Measurements from ENCODE around the gene TMEM39B.
"Not testable (repeated sequence)": the region's sequence is repeated elsewhere in the genome, so short reads cannot be mapped to it uniquely, and the experiment has no call there.

DNA sequence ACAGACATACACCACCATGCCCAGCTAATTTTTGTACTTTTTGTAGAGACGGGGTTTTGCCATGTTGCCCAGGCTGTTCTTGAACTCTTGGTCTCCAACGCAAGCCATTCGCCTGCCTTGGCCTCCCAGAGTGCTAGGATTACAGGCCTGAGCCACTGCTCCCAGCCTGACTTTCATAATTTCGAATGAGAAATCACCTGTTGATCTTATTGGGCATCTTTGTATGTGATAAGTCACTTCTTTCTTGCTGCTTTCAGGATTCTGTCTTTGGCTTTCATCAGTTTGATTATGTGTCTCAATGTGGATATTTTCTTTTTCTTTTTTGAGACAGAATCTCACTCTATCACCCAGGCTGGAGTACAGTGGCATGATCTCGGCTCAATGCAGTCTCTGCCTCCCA is 75.1 kb downstream of the TMEM39B start:
- TF ChIP-seq, protein P1, sequence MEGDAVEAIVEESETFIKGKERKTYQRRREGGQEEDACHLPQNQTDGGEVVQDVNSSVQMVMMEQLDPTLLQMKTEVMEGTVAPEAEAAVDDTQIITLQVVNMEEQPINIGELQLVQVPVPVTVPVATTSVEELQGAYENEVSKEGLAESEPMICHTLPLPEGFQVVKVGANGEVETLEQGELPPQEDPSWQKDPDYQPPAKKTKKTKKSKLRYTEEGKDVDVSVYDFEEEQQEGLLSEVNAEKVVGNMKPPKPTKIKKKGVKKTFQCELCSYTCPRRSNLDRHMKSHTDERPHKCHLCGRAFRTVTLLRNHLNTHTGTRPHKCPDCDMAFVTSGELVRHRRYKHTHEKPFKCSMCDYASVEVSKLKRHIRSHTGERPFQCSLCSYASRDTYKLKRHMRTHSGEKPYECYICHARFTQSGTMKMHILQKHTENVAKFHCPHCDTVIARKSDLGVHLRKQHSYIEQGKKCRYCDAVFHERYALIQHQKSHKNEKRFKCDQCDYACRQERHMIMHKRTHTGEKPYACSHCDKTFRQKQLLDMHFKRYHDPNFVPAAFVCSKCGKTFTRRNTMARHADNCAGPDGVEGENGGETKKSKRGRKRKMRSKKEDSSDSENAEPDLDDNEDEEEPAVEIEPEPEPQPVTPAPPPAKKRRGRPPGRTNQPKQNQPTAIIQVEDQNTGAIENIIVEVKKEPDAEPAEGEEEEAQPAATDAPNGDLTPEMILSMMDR (IDR thresholded peaks at IDR 0.05), result not testable (repeated sequence)
- not testable (repeated sequence) for TF ChIP-seq POLR2A (IDR thresholded peaks at IDR 0.05)

All from thyroid gland (tissue), 4 donors.